Sigmoid colon (tissue), 4 donors: Measurements from ENCODE around the gene UGT1A7.

Experiments
- CTCF ChIP-seq, 4 experiments: fragments of 450-650 bp in 3 of 4; fragments of 200-600 bp in 1 of 4; IDR thresholded peaks; one replicate each; pipeline ENCODE4 v1.5.1; 2016 to 2019; ENCODE audit warnings: antibody characterized with exemption in 4 of 4, mild to moderate bottlenecking in 3 of 4, moderate library complexity in 2 of 4
- EP300 ChIP-seq, 4 donors: sonication (generic); formaldehyde crosslinking; IDR thresholded peaks; one replicate each; pipeline ENCODE4 v1.6.1; 2017; ENCODE audit warnings: antibody characterized with exemption in 4 of 4
- POLR2A ChIP-seq, 2 donors: fragments of 450-650 bp; IDR thresholded peaks; one replicate each; pipeline ENCODE4 v1.6.1; 2016; ENCODE audit warnings: antibody characterized with exemption in 2 of 2, mild to moderate bottlenecking in 2 of 2, moderate library complexity in 2 of 2
- POLR2AphosphoS5 ChIP-seq, 4 donors: sonication (generic); formaldehyde crosslinking; IDR thresholded peaks; one replicate each; pipeline ENCODE4 v1.6.1; 2017; ENCODE audit warnings: antibody characterized with exemption in 4 of 4

GRCh38 chr2:233799716-233800115 lies 118.0 kb downstream of the UGT1A7 start:
- TF ChIP-seq CTCF (IDR thresholded peaks at IDR 0.05), result no peak
- no peak for TF ChIP-seq EP300 (IDR thresholded peaks at IDR 0.05)
- TF ChIP-seq POLR2A (IDR thresholded peaks at IDR 0.05), result no peak
- TF ChIP-seq POLR2AphosphoS5 (IDR thresholded peaks at IDR 0.05), result no peak
